Natural killer cell (primary cell): ENCODE results near the gene NMNAT3. TPM values are rescaled to one million over a fixed set of nuclear protein-coding genes. Genes with fewer than 3 reads are reported as not detected.

Experiments
- ATAC-seq, 3 donors: fragments of 150-1000 bp in 2 of 3; fragments of 200-7000 bp in 1 of 3; cut with Tn5 transposase; 1 replicate in 1 of 3; 2 replicates in 2 of 3; pipeline ENCODE4 v1.10.0; 2021; ENCODE audit warnings: mild to moderate bottlenecking in 2 of 3, moderate library complexity in 2 of 3
- DNase-seq, 2 donors: peaks; one replicate each; pipeline versions ENCODE4 v3.0.0 to v3.0.0-alpha.2; 2013 to 2021; ENCODE audit warnings: mixed read lengths in 1 of 2
- H3K27ac ChIP-seq: one replicate; pipeline ENCODE4 v1.5.1; 2013; ENCODE audit warnings: mild to moderate bottlenecking, low read length
- H3K27me3 ChIP-seq: one replicate; pipeline ENCODE4 v1.6.1; 2013; ENCODE audit warnings: low read length; ENCODE audit not compliant: control insufficient read depth, insufficient read depth
- H3K36me3 ChIP-seq: one replicate; pipeline ENCODE4 v1.6.1; 2013; ENCODE audit warnings: low read length; ENCODE audit not compliant: control insufficient read depth, insufficient read depth
- H3K4me1 ChIP-seq: one replicate; pipeline ENCODE4 v1.6.1; 2013; ENCODE audit warnings: low read length; ENCODE audit not compliant: control insufficient read depth, insufficient read depth
- H3K4me3 ChIP-seq: one replicate; pipeline ENCODE4 v1.5.1; 2013; ENCODE audit warnings: low read length
- H3K9me3 ChIP-seq: one replicate; pipeline ENCODE4 v1.6.1; 2013; ENCODE audit warnings: low read length; ENCODE audit not compliant: control insufficient read depth, insufficient read depth
- H3K27ac Mint-ChIP-seq, 2 donors: one replicate each; pipeline ENCODE4 v1.8.0; 2022; ENCODE audit warnings: mild to moderate bottlenecking in 2 of 2, mixed read lengths in 2 of 2, moderate library complexity in 1 of 2
- H3K27me3 Mint-ChIP-seq, 2 donors: one replicate each; pipeline ENCODE4 v1.8.0; 2022; ENCODE audit warnings: low read depth in 2 of 2, mixed read lengths in 2 of 2
- H3K36me3 Mint-ChIP-seq: one replicate; pipeline ENCODE4 v1.8.0; 2022; ENCODE audit warnings: mixed read lengths
- H3K4me1 Mint-ChIP-seq, 2 donors: one replicate each; pipeline ENCODE4 v1.8.0; 2022; ENCODE audit warnings: mixed read lengths in 2 of 2
- H3K4me3 Mint-ChIP-seq: one replicate; pipeline ENCODE4 v1.8.0; 2022; ENCODE audit warnings: mild to moderate bottlenecking, moderate library complexity, mixed read lengths
- H3K9me3 Mint-ChIP-seq, 2 donors: one replicate each; pipeline ENCODE4 v1.8.0; 2022; ENCODE audit warnings: mixed read lengths in 2 of 2
- CTCF ChIP-seq: fragments of 200-600 bp; IDR thresholded peaks from one replicate; pipeline ENCODE4 v1.8.0; 2022; ENCODE audit warnings: antibody characterized with exemption
- WGBS: methylation state at CpG from one replicate; pipeline ENCODE4 v1.1.7; 2013; ENCODE audit warnings: missing lambda C conversion rate; ENCODE audit not compliant: insufficient coverage; 5-methylcytosine and 5-hydroxymethylcytosine counted together
- intact Hi-C: fragments of 100-400 bp; cut with micrococcal nuclease; formaldehyde crosslinking; loops from one replicate; pipeline ENCODE4 v1.14.2; 2022
- total RNA-seq, 4 donors: library from RNA; stranded (reverse); fragments of 120-200 nt in 1 of 4; gene quantifications; one replicate each; pipeline versions ENCODE4 v1.2.3 to v1.2.4, GENCODE V29; 2013 to 2022

NMNAT3 gene
- total RNA-seq, 3 donors from 2014 or later (not counting 1 experiment from before 2014, with no cell fraction given): 1.6 to 3.7 (median 2.2) TPM

GRCh38 chr3:139548801-139549200 lies 129.0 kb downstream of the NMNAT3 start:
- no peak overlapping the region for H3K4me3 Mint-ChIP-seq
- Histone ChIP-seq H3K4me1 (no peaks in the 10 kb centered on the region), H3K9me3 (no peaks in the 10 kb centered on the region), H3K27ac (no peak overlapping the region), H3K27me3 (no peaks in the 10 kb centered on the region), H3K4me3 (no peak overlapping the region), H3K36me3 (no peaks in the 10 kb centered on the region)
- no peaks in the 10 kb centered on the region for H3K4me1 Mint-ChIP-seq
- 76% methylated on average over 5 of the region's 5 CpGs for WGBS
- no peak for ATAC-seq
- no peaks in the 10 kb centered on the region for H3K36me3 Mint-ChIP-seq
- intact Hi-C loops: no loop called here
- DNase-seq: no peak
- H3K27ac Mint-ChIP-seq: no peak overlapping the region
- TF ChIP-seq CTCF: no peak
- no peaks in the 10 kb centered on the region for H3K9me3 Mint-ChIP-seq
- peaks cover 0 to 2% of the 10 kb centered on the region in 2 donors for H3K27me3 Mint-ChIP-seq

GRCh38 chr3:139547666-139548065 lies 130.1 kb downstream of the NMNAT3 start:
- Mint-ChIP-seq H3K4me3 (no peak overlapping the region), H3K4me1 (no peaks in the 10 kb centered on the region), H3K27me3 (peaks cover 0 to 3% of the 10 kb centered on the region in 2 donors), H3K36me3 (no peaks in the 10 kb centered on the region), H3K9me3 (no peaks in the 10 kb centered on the region), H3K27ac (no peak overlapping the region)
- H3K36me3 ChIP-seq: no peaks in the 10 kb centered on the region
- no peak for TF ChIP-seq CTCF
- ATAC-seq (no peak), DNase-seq (no peak)
- no peaks in the 10 kb centered on the region for H3K4me1 ChIP-seq
- H3K4me3 ChIP-seq: no peak overlapping the region
- intact Hi-C loops: no loop called here
- H3K27ac ChIP-seq: no peak overlapping the region
- H3K9me3 ChIP-seq: no peaks in the 10 kb centered on the region
- no peaks in the 10 kb centered on the region for H3K27me3 ChIP-seq

- Mint-ChIP-seq H3K36me3 (no peaks in the 10 kb centered on the region), H3K27ac (no peak overlapping the region), H3K9me3 (no peaks in the 10 kb centered on the region), H3K4me1 (no peaks in the 10 kb centered on the region), H3K27me3 (peaks cover 7 to 10% of the 10 kb centered on the region in 2 donors), H3K4me3 (no peak overlapping the region)
- H3K9me3 ChIP-seq: no peaks in the 10 kb centered on the region
- 65% methylated on average over 3 of the region's 3 CpGs for WGBS
- H3K27me3 ChIP-seq: no peaks in the 10 kb centered on the region
- H3K27ac ChIP-seq: no peak overlapping the region
- ATAC-seq (no peak), DNase-seq (no peak)
- H3K36me3 ChIP-seq: no peaks in the 10 kb centered on the region
- no peaks in the 10 kb centered on the region for H3K4me1 ChIP-seq
- no peak for TF ChIP-seq CTCF
- H3K4me3 ChIP-seq: no peak overlapping the region
- intact Hi-C loops: no loop called here
These were observed 131.0 kb downstream of the NMNAT3 start for GRCh38 chr3:139546772-139547171.

- peaks cover 5% of the 10 kb centered on the region for H3K27me3 ChIP-seq
- Mint-ChIP-seq H3K4me1 (peaks cover 0 to 6% of the 10 kb centered on the region in 2 donors), H3K27me3 (peaks cover 34 to 41% of the 10 kb centered on the region in 2 donors), H3K36me3 (no peaks in the 10 kb centered on the region), H3K4me3 (no peak overlapping the region), H3K27ac (no peak overlapping the region), H3K9me3 (no peaks in the 10 kb centered on the region)
- no peaks in the 10 kb centered on the region for H3K4me1 ChIP-seq
- ATAC-seq: no peak
- no peak overlapping the region for H3K27ac ChIP-seq
- 77% methylated on average over 5 of the region's 5 CpGs for WGBS
- intact Hi-C loops: no loop called here
- TF ChIP-seq CTCF: no peak
- no peak for DNase-seq
- H3K9me3 ChIP-seq: no peaks in the 10 kb centered on the region
- no peak overlapping the region for H3K4me3 ChIP-seq
- no peaks in the 10 kb centered on the region for H3K36me3 ChIP-seq
These were observed 136.1 kb downstream of the NMNAT3 start for GRCh38 chr3:139541532-139542288.
